GOT3 (cell line): ENCODE measurements around the gene RAPGEF1.
"Not testable (repeated sequence)": the region's sequence is repeated elsewhere in the genome, so short reads cannot be mapped to it uniquely, and the experiment has no call there.

Source experiments
- DNase-seq: peaks from one replicate; lab custom pipeline; 2025; ENCODE audit warnings: mixed read lengths; lab: John Stamatoyannopoulos, UW

RAPGEF1 gene

GRCh38 chr9:131555841-131556673 is 183.8 kb downstream of the RAPGEF1 start:
- DNase-seq: no peak

- no peak for DNase-seq
Observed at GRCh38 chr9:131554843-131555351, 185.0 kb downstream of the RAPGEF1 start.

GRCh38 chr9:131554087-131554842 is 185.6 kb downstream of the RAPGEF1 start:
- DNase-seq: no peak

- no peak for DNase-seq
Observed at GRCh38 chr9:131552030-131552429, 187.8 kb downstream of the RAPGEF1 start.

- DNase-seq: not testable (repeated sequence)
Observed at GRCh38 chr9:131550465-131550864, 189.4 kb downstream of the RAPGEF1 start.

GRCh38 chr9:131549186-131549585 is 190.7 kb downstream of the RAPGEF1 start:
- DNase-seq: not testable (repeated sequence)

GRCh38 chr9:131546336-131547084 is 193.4 kb downstream of the RAPGEF1 start:
- DNase-seq: no peak

GRCh38 chr9:131545786-131546335 is 194.0 kb downstream of the RAPGEF1 start:
- DNase-seq: no peak

- no peak for DNase-seq
Observed at GRCh38 chr9:131545003-131545785, 194.7 kb downstream of the RAPGEF1 start, which contains the start of gene PRRT1B. Gene PRRT1B, plus strand, starts transcription at chr9:131545523. Its CDS starts 93 bp downstream, at chr9:131545616.

- no peak for DNase-seq
Observed at GRCh38 chr9:131543141-131543540, 196.7 kb downstream of the RAPGEF1 start.

GRCh38 chr9:131539223-131539923 is 200.5 kb downstream of the RAPGEF1 start:
- DNase-seq: no peak

- DNase-seq: no peak
Observed at GRCh38 chr9:131537946-131538345, 201.9 kb downstream of the RAPGEF1 start.

- DNase-seq: no peak
Observed at GRCh38 chr9:131534721-131535237, 205.1 kb downstream of the RAPGEF1 start.

- no peak for DNase-seq
Observed at GRCh38 chr9:131530920-131531832, 208.7 kb downstream of the RAPGEF1 start, which contains the start of gene UCK1. Gene UCK1, minus strand, starts transcription at chr9:131531263. Its CDS starts 89 bp downstream, at chr9:131531174.

GRCh38 chr9:131530546-131530919 is 209.3 kb downstream of the RAPGEF1 start:
- DNase-seq: no peak

GRCh38 chr9:131529597-131530545 is 210.0 kb downstream of the RAPGEF1 start:
- no peak for DNase-seq

- no peak for DNase-seq
Observed at GRCh38 chr9:131528886-131529505, 210.9 kb downstream of the RAPGEF1 start.
